ENCODE data around the gene PROX2. TPM values are rescaled to one million over a fixed set of nuclear protein-coding genes. Genes with fewer than 3 reads are reported as not detected.

Gene PROX2
- polyA plus RNA-seq, 1 donor (not counting 4 experiments of a cell fraction or from before 2014, with no cell fraction given) = not detected

- Histone ChIP-seq H3K4me3 (ENCODE audit: control insufficient read depth in 2 of 3, extremely low read depth in 1 of 3, insufficient read depth in 2 of 3, low read depth in 1 of 3, low read length in 3 of 3) (no peak overlapping the region), H4K20me1 (ENCODE audit: control insufficient read depth, extremely low read depth, insufficient read depth, low read length) (no peaks in the 10 kb centered on the region), H3K4me1 (ENCODE audit: control insufficient read depth, extremely low read depth, insufficient read depth, low read length) (no peaks in the 10 kb centered on the region), H3K9me3 (ENCODE audit: control insufficient read depth, low read depth, low read length) (no peaks in the 10 kb centered on the region), H3K9ac (ENCODE audit: control insufficient read depth, extremely low read depth, insufficient read depth, low read length) (no peak overlapping the region), H3K27me3 (ENCODE audit: control insufficient read depth, extremely low read depth, insufficient read depth, low read length) (peaks cover 8% of the 10 kb centered on the region), H2AFZ (ENCODE audit: control insufficient read depth, low read length) (no peak overlapping the region), H3K4me2 (ENCODE audit: control insufficient read depth, extremely low read depth, insufficient read depth, low read depth, low read length) (no peak overlapping the region), H3K9me1 (ENCODE audit: control insufficient read depth, extremely low read depth, insufficient read depth, low read length) (no peaks in the 10 kb centered on the region), H3K27ac (ENCODE audit: control insufficient read depth, insufficient read depth, low read length) (no peak overlapping the region), H3K79me2 (ENCODE audit: control insufficient read depth, insufficient read depth, low read length) (no peaks in the 10 kb centered on the region), H3K36me3 (ENCODE audit: control insufficient read depth in 2 of 2, extremely low read depth in 1 of 2, insufficient read depth in 2 of 2, low read length in 2 of 2) (no peaks in the 10 kb centered on the region)
- no peak for FAIRE-seq
- no peak for TF ChIP-seq EZH2 (IDR thresholded peaks at IDR 0.05; ENCODE audit: low read length)
- TF ChIP-seq CTCF (optimal IDR thresholded peaks at IDR 0.05 in 1 of 3, IDR thresholded peaks at IDR 0.05 in 1 of 3, conservative IDR thresholded peaks at IDR 0.05 in 1 of 3; ENCODE audit: extremely low read depth in 1 of 3, insufficient read depth in 2 of 3, low read length in 3 of 3) = no peak
- dilution Hi-C loops (cut with MboI; ENCODE audit: extremely low pct_ligation_motif_present, low sequenced_read_pairs) = no loop called here
- DNase-seq (ENCODE audit: low read depth, low spot score) = no peak
Measured at GRCh38 chr14:74868739-74869138, 7.2 kb downstream of the PROX2 start.

DNA sequence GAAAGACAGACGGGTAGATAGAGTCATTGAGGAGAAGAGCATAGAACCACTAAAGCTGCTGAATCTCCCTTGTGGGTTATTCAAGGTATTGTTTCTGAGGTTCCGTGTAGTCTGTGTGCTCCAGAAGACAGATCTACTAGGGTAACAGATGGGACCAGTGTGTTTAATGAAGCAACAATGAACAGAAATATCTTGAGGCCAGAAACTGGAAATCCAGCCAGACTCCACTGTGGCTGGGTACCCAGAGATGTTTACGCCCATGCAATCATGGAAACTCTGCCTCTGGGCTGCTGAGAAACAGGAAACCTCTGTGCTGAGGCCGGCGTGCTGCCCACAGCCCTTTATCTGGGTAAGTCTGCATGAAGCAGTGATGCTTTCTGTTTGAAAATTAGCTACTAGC, 8.3 kb downstream of the PROX2 start:
- no peaks in the 10 kb centered on the region for H3K4me1 ChIP-seq (ENCODE audit: control insufficient read depth, extremely low read depth, insufficient read depth, low read length)
- H3K4me2 ChIP-seq (ENCODE audit: control insufficient read depth, extremely low read depth, insufficient read depth, low read depth, low read length) = no peak overlapping the region
- no peaks in the 10 kb centered on the region for H3K36me3 ChIP-seq (ENCODE audit: control insufficient read depth in 2 of 2, extremely low read depth in 1 of 2, insufficient read depth in 2 of 2, low read length in 2 of 2)
- H3K4me3 ChIP-seq (ENCODE audit: control insufficient read depth in 2 of 3, extremely low read depth in 1 of 3, insufficient read depth in 2 of 3, low read depth in 1 of 3, low read length in 3 of 3) = no peak overlapping the region
- FAIRE-seq (no peak), DNase-seq (ENCODE audit: low read depth, low spot score) (no peak)
- no peaks in the 10 kb centered on the region for H4K20me1 ChIP-seq (ENCODE audit: control insufficient read depth, extremely low read depth, insufficient read depth, low read length)
- no peaks in the 10 kb centered on the region for H3K9me1 ChIP-seq (ENCODE audit: control insufficient read depth, extremely low read depth, insufficient read depth, low read length)
- no peaks in the 10 kb centered on the region for H3K79me2 ChIP-seq (ENCODE audit: control insufficient read depth, insufficient read depth, low read length)
- no peaks in the 10 kb centered on the region for H3K9me3 ChIP-seq (ENCODE audit: control insufficient read depth, low read depth, low read length)
- no peak overlapping the region for H2AFZ ChIP-seq (ENCODE audit: control insufficient read depth, low read length)
- TF ChIP-seq CTCF (optimal IDR thresholded peaks at IDR 0.05 in 1 of 3, IDR thresholded peaks at IDR 0.05 in 1 of 3, conservative IDR thresholded peaks at IDR 0.05 in 1 of 3; ENCODE audit: extremely low read depth in 1 of 3, insufficient read depth in 2 of 3, low read length in 3 of 3) (no peak), EZH2 (IDR thresholded peaks at IDR 0.05; ENCODE audit: low read length) (no peak)
- dilution Hi-C loops (cut with MboI; ENCODE audit: extremely low pct_ligation_motif_present, low sequenced_read_pairs) = no loop called here
- H3K9ac ChIP-seq (ENCODE audit: control insufficient read depth, extremely low read depth, insufficient read depth, low read length) = no peak overlapping the region
- peaks cover 8% of the 10 kb centered on the region for H3K27me3 ChIP-seq (ENCODE audit: control insufficient read depth, extremely low read depth, insufficient read depth, low read length)
- H3K27ac ChIP-seq (ENCODE audit: control insufficient read depth, insufficient read depth, low read length) = no peak overlapping the region
